Neural progenitor cell (in vitro differentiated cells): Measurements from ENCODE around the gene NCAM1. TPM values are rescaled to one million over a fixed set of nuclear protein-coding genes. Genes with fewer than 3 reads are reported as not detected.

Source experiments
- DNase-seq: peaks from one replicate; pipeline ENCODE4 v3.0.0-alpha.2; 2016; ENCODE audit warnings: low spot score
- H2AFZ ChIP-seq: fragments of 200-600 bp; sonication (generic); replicated peaks from 2 replicates; pipeline ENCODE4 v1.6.1; 2016; ENCODE audit warnings: antibody characterized with exemption
- H3F3A ChIP-seq: fragments of 200-600 bp; sonication (generic); 2 replicates; pipeline ENCODE4 v1.6.1; 2016; ENCODE audit warnings: antibody characterized with exemption, low read depth
- H3K27ac ChIP-seq: fragments of 200-600 bp; sonication (generic); 2 replicates; pipeline ENCODE4 v1.5.1; 2016; ENCODE audit warnings: mild to moderate bottlenecking
- H3K27me3 ChIP-seq: fragments of 200-600 bp; sonication (generic); 2 replicates; pipeline ENCODE4 v1.6.1; 2016; ENCODE audit warnings: mild to moderate bottlenecking, moderate library complexity
- H3K36me3 ChIP-seq: fragments of 200-600 bp; sonication (generic); 2 replicates; pipeline ENCODE4 v1.5.1; 2016
- H3K4me1 ChIP-seq: fragments of 200-600 bp; sonication (generic); 2 replicates; pipeline ENCODE4 v1.6.1; 2016; ENCODE audit warnings: mixed run types
- H3K4me2 ChIP-seq: fragments of 200-600 bp; sonication (generic); 2 replicates; pipeline ENCODE4 v1.6.1; 2016
- H3K4me3 ChIP-seq: fragments of 200-600 bp; sonication (generic); 2 replicates; pipeline ENCODE4 v1.5.1; 2016
- H3K79me2 ChIP-seq: fragments of 200-600 bp; sonication (generic); 2 replicates; pipeline ENCODE4 v1.6.1; 2016; ENCODE audit warnings: low read depth
- H3K9ac ChIP-seq: fragments of 200-600 bp; sonication (generic); 2 replicates; pipeline ENCODE4 v1.6.1; 2016
- H3K9me3 ChIP-seq: fragments of 200-600 bp; sonication (generic); 2 replicates; pipeline ENCODE4 v1.5.1; 2016; ENCODE audit warnings: low read depth
- H4K20me1 ChIP-seq: fragments of 200-600 bp; sonication (generic); 2 replicates; pipeline ENCODE4 v1.6.1; 2016; ENCODE audit warnings: low read depth
- H3K27ac Mint-ChIP-seq: 3 replicates; pipeline ENCODE4 v1.8.0; 2021; ENCODE audit warnings: mixed read lengths
- H3K27me3 Mint-ChIP-seq: 2 replicates; pipeline ENCODE4 v1.8.0; 2022; ENCODE audit warnings: low read depth, mild to moderate bottlenecking, inconsistent platforms, moderate library complexity, mixed read lengths; ENCODE audit not compliant: insufficient read depth
- H3K36me3 Mint-ChIP-seq: 3 replicates; pipeline ENCODE4 v1.8.0; 2021; ENCODE audit warnings: mixed read lengths
- H3K4me1 Mint-ChIP-seq: 3 replicates; pipeline ENCODE4 v1.8.0; 2021; ENCODE audit warnings: mixed read lengths
- H3K4me3 Mint-ChIP-seq: 3 replicates; pipeline ENCODE4 v1.8.0; 2021; ENCODE audit warnings: mild to moderate bottlenecking, moderate library complexity, mixed read lengths
- H3K9me3 Mint-ChIP-seq: 3 replicates; pipeline ENCODE4 v1.8.0; 2020; ENCODE audit warnings: mixed read lengths
- CTCF ChIP-seq: fragments of 200-600 bp; sonication (generic); IDR thresholded peaks from 2 replicates; pipeline ENCODE4 v1.5.1; 2017; ENCODE audit warnings: antibody characterized with exemption, mild to moderate bottlenecking
- EZH2 ChIP-seq: fragments of 200-600 bp; sonication (generic); IDR thresholded peaks from 2 replicates; pipeline ENCODE4 v1.6.1; 2017; ENCODE audit warnings: antibody characterized with exemption, mild to moderate bottlenecking, moderate library complexity
- EZH2phosphoT487 ChIP-seq: fragments of 200-600 bp; sonication (generic); IDR thresholded peaks from 2 replicates; pipeline ENCODE4 v1.6.1; 2017; ENCODE audit warnings: antibody characterized with exemption
- total RNA-seq: library from RNA; depleted of rRNA; stranded (reverse); fragments of >200 nt; gene quantifications from 2 replicates; pipeline ENCODE4 v1.2.3, GENCODE V29; 2015; ENCODE audit warnings: low replicate concordance

NCAM1 gene
- total RNA-seq, 1 donor from 2014 or later, result 17.5 TPM

- no peak for DNase-seq
- H3K36me3 ChIP-seq, result no peaks in the 10 kb centered on the region
- TF ChIP-seq EZH2 (no peak), CTCF (no peak), EZH2phosphoT487 (no peak)
- Mint-ChIP-seq H3K36me3 (peaks cover 10% of the 10 kb centered on the region), H3K4me1 (peaks cover 28% of the 10 kb centered on the region), H3K27ac (no peak overlapping the region), H3K4me3 (no peak overlapping the region), H3K27me3 (peaks cover 2% of the 10 kb centered on the region), H3K9me3 (peaks cover 26% of the 10 kb centered on the region)
- no peaks in the 10 kb centered on the region for H3K27me3 ChIP-seq
- no peaks in the 10 kb centered on the region for H3K79me2 ChIP-seq
- no peak overlapping the region for H3K4me3 ChIP-seq
- no peak overlapping the region for H3K27ac ChIP-seq
- H3K4me2 ChIP-seq, result no peak overlapping the region
- H3K9me3 ChIP-seq, result no peaks in the 10 kb centered on the region
- no peak overlapping the region for H2AFZ ChIP-seq
- no peaks in the 10 kb centered on the region for H3F3A ChIP-seq
- peaks cover 21% of the 10 kb centered on the region for H3K4me1 ChIP-seq
- no peak overlapping the region for H3K9ac ChIP-seq
- no peaks in the 10 kb centered on the region for H4K20me1 ChIP-seq
These were observed 32.6 kb downstream of the NCAM1 start for GRCh38 chr11:112993808-112994207.

DNA sequence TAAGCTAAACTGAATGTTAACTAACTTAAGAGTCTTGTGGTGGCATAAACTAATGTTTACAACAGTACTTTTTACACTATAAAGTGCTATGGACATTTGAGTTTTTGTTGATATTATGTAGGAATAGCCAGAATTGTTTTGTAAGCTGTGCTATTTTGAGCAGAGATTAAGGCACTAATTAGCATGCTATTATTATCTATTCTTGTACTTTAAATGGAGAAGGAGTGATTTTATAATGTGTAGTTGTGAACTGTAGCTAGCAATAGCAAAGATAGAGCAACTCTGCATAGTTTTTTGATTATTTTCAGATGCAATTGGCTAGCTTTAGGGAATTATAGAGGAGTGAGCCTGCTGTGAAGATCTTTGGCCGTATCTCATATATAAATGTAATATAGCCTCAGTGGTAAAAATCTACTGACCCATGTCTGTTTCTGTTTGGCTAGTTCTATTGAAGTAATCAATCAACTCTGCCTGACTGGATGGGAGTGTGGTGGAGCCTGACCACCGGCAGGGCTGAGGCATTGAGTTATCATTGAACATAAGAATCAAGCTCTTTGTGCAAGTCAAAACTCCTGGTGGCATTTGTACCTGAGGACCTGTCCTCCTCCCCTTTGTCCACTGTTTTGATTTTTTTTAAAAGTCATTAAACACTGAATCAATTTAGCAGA, 34.3 kb downstream of the NCAM1 start:
- Histone ChIP-seq H3K27me3 (no peaks in the 10 kb centered on the region), H3K27ac (no peak overlapping the region), H4K20me1 (no peaks in the 10 kb centered on the region), H2AFZ (no peak overlapping the region), H3K4me3 (no peak overlapping the region), H3K9ac (no peak overlapping the region), H3K4me2 (no peak overlapping the region), H3K36me3 (no peaks in the 10 kb centered on the region), H3F3A (no peaks in the 10 kb centered on the region), H3K4me1 (peaks cover 21% of the 10 kb centered on the region), H3K9me3 (no peaks in the 10 kb centered on the region), H3K79me2 (no peaks in the 10 kb centered on the region)
- no peak for TF ChIP-seq EZH2
- no peak for TF ChIP-seq CTCF
- no peak for TF ChIP-seq EZH2phosphoT487
- peaks cover 6% of the 10 kb centered on the region for H3K36me3 Mint-ChIP-seq
- H3K9me3 Mint-ChIP-seq, result peaks cover 13% of the 10 kb centered on the region
- H3K27me3 Mint-ChIP-seq, result no peaks in the 10 kb centered on the region
- peak; percentile 18 for DNase-seq
- H3K27ac Mint-ChIP-seq, result no peak overlapping the region
- peaks cover 28% of the 10 kb centered on the region for H3K4me1 Mint-ChIP-seq
- H3K4me3 Mint-ChIP-seq, result no peak overlapping the region

GRCh38 chr11:112996994-112997393, 35.8 kb downstream of the NCAM1 start:
- Histone ChIP-seq H3K9ac (no peak overlapping the region), H3K27ac (no peak overlapping the region), H3K9me3 (no peaks in the 10 kb centered on the region), H3K4me2 (no peak overlapping the region), H3K4me3 (no peak overlapping the region), H3K36me3 (no peaks in the 10 kb centered on the region), H2AFZ (no peak overlapping the region), H3K79me2 (no peaks in the 10 kb centered on the region), H3K4me1 (peaks cover 21% of the 10 kb centered on the region), H3F3A (no peaks in the 10 kb centered on the region), H4K20me1 (no peaks in the 10 kb centered on the region), H3K27me3 (no peaks in the 10 kb centered on the region)
- H3K4me1 Mint-ChIP-seq, result peaks cover 28% of the 10 kb centered on the region
- H3K9me3 Mint-ChIP-seq, result peaks cover 10% of the 10 kb centered on the region
- H3K36me3 Mint-ChIP-seq, result peaks cover 4% of the 10 kb centered on the region
- no peak overlapping the region for H3K4me3 Mint-ChIP-seq
- no peaks in the 10 kb centered on the region for H3K27me3 Mint-ChIP-seq
- no peak overlapping the region for H3K27ac Mint-ChIP-seq
- TF ChIP-seq EZH2phosphoT487 (no peak), EZH2 (no peak), CTCF (no peak)
- no peak for DNase-seq
